GM19328 (cell line): ENCODE measurements around the gene REX1BD.
"Not testable (repeated sequence)": the region's sequence is repeated elsewhere in the genome, so short reads cannot be mapped to it uniquely, and the experiment has no call there.

ENCODE experiments used
- ATAC-seq: cut with Tn5 transposase; IDR thresholded peaks from one replicate; pipeline ENCODE4 v1.9.1; 2021; ENCODE audit warnings: mild to moderate bottlenecking, moderate library complexity; ENCODE audit not compliant: unreplicated experiment

The REX1BD gene

GRCh38 chr19:18600692-18601397, 12.2 kb downstream of the REX1BD start:
- not testable (repeated sequence) for ATAC-seq

- ATAC-seq, result no peak
Observed at GRCh38 chr19:18601875-18602274, 13.3 kb downstream of the REX1BD start.

- ATAC-seq, result no peak
Observed at GRCh38 chr19:18603255-18603957, 14.8 kb downstream of the REX1BD start.

- ATAC-seq, result no peak
Observed at GRCh38 chr19:18603958-18604819, 15.6 kb downstream of the REX1BD start.

- ATAC-seq, result no peak
Observed at GRCh38 chr19:18604820-18605159, 16.2 kb downstream of the REX1BD start.

- ATAC-seq, result no peak
Observed at GRCh38 chr19:18605196-18605545, 16.6 kb downstream of the REX1BD start.

- no peak for ATAC-seq
Observed at GRCh38 chr19:18605546-18606280, 17.1 kb downstream of the REX1BD start.

GRCh38 chr19:18606281-18607225, 18.0 kb downstream of the REX1BD start, which contains the start of gene CRLF1:
CRLF1 (minus strand) TSS chr19:18606799; CDS start chr19:18606656, 143 bp downstream.
- no peak for ATAC-seq

GRCh38 chr19:18607226-18608101, 18.9 kb downstream of the REX1BD start:
- ATAC-seq, result no peak

GRCh38 chr19:18608102-18608804, 19.7 kb downstream of the REX1BD start:
- no peak for ATAC-seq

GRCh38 chr19:18608805-18609716, 20.5 kb downstream of the REX1BD start:
- no peak for ATAC-seq

- ATAC-seq, result no peak
Observed at GRCh38 chr19:18609717-18610051, 21.1 kb downstream of the REX1BD start.

- ATAC-seq, result no peak
Observed at GRCh38 chr19:18610245-18610555, 21.6 kb downstream of the REX1BD start.

GRCh38 chr19:18610556-18611326, 22.1 kb downstream of the REX1BD start:
- ATAC-seq, result no peak

GRCh38 chr19:18611327-18612050, 22.9 kb downstream of the REX1BD start:
- no peak for ATAC-seq
